ENCODE data around the gene FCRL6. TPM values are rescaled to one million over a fixed set of nuclear protein-coding genes. Genes with fewer than 3 reads are reported as not detected.

The FCRL6 gene
- total RNA-seq, 6 experiments from 2014 or later, result not detected

GRCh38 chr1:159835356-159835755 lies 33.2 kb downstream of the FCRL6 start:
- Mint-ChIP-seq H3K36me3 (ENCODE audit: low read depth) (peaks cover 5% of the 10 kb centered on the region; the same call in 1 of the 2 replicates), H3K4me3 (no peak overlapping the region), H3K4me1 (ENCODE audit: low read depth) (peaks cover 58% of the 10 kb centered on the region), H3K27me3 (ENCODE audit: insufficient read depth) (no peaks in the 10 kb centered on the region), H3K27ac (no peak overlapping the region), H3K9me3 (no peaks in the 10 kb centered on the region)
- TF ChIP-seq, protein P1, sequence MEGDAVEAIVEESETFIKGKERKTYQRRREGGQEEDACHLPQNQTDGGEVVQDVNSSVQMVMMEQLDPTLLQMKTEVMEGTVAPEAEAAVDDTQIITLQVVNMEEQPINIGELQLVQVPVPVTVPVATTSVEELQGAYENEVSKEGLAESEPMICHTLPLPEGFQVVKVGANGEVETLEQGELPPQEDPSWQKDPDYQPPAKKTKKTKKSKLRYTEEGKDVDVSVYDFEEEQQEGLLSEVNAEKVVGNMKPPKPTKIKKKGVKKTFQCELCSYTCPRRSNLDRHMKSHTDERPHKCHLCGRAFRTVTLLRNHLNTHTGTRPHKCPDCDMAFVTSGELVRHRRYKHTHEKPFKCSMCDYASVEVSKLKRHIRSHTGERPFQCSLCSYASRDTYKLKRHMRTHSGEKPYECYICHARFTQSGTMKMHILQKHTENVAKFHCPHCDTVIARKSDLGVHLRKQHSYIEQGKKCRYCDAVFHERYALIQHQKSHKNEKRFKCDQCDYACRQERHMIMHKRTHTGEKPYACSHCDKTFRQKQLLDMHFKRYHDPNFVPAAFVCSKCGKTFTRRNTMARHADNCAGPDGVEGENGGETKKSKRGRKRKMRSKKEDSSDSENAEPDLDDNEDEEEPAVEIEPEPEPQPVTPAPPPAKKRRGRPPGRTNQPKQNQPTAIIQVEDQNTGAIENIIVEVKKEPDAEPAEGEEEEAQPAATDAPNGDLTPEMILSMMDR (IDR thresholded peaks at IDR 0.05), result no peak
- DNase-seq, result no peak

DNA sequence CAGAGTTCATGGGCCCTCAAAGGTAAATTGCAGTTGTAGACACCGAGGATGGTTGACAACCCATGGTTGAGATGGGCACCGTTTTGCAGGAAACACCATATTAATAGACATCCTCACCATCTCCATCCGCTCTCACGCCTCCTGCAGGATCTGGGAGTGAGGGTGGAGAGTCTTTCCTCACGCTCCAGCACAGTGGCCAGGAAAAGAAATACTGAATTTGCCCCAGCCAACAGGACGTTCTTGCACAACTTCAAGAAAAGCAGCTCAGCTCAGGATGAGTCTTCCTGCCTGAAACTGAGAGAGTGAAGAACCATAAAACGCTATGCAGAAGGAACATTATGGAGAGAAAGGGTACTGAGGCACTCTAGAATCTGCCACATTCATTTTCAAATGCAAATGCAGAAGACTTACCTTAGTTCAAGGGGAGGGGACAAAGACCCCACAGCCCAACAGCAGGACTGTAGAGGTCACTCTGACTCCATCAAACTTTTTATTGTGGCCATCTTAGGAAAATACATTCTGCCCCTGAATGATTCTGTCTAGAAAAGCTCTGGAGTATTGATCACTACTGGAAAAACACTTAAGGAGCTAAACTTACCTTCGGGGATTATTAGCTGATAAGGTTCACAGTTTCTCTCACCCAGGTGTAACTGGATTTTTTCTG lies 33.8 kb downstream of the FCRL6 start:
- H3K4me3 Mint-ChIP-seq, result no peak overlapping the region
- H3K4me1 Mint-ChIP-seq (ENCODE audit: low read depth), result peaks cover 56% of the 10 kb centered on the region
- DNase-seq, result no peak
- H3K27ac Mint-ChIP-seq, result no peak overlapping the region
- TF ChIP-seq, protein P1 (IDR thresholded peaks at IDR 0.05), result no peak
- peaks cover 5% of the 10 kb centered on the region; the same call in 1 of the 2 replicates for H3K36me3 Mint-ChIP-seq (ENCODE audit: low read depth)
- H3K27me3 Mint-ChIP-seq (ENCODE audit: insufficient read depth), result no peaks in the 10 kb centered on the region
- no peaks in the 10 kb centered on the region for H3K9me3 Mint-ChIP-seq

DNA sequence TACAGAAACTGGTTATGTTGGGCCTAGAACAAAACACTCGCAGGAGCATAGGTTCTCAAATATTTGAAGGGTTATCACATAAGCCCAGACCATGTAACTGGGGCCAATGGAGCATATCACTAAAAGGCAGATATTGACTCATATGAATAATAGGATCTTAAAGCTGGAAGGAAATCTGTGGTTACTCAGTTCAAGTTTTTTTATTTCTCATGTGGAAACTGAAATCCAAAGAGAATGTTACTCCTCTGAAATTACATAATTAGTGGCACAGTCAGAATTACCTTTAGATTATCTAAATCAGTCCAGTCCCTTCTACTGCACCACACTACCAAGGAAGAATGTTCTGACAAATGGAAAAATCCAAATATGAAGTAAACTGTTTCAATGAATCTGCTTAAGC lies 36.6 kb downstream of the FCRL6 start:
- Mint-ChIP-seq H3K4me3 (no peak overlapping the region), H3K4me1 (ENCODE audit: low read depth) (peaks cover 56% of the 10 kb centered on the region), H3K9me3 (no peaks in the 10 kb centered on the region), H3K27ac (no peak overlapping the region), H3K27me3 (ENCODE audit: insufficient read depth) (no peaks in the 10 kb centered on the region), H3K36me3 (ENCODE audit: low read depth) (peaks cover 5% of the 10 kb centered on the region; the same call in 1 of the 2 replicates)
- DNase-seq, result no peak
- TF ChIP-seq, protein P1 (IDR thresholded peaks at IDR 0.05), result no peak

- Mint-ChIP-seq H3K36me3 (ENCODE audit: low read depth) (peaks cover 5% of the 10 kb centered on the region; the same call in 1 of the 2 replicates), H3K4me3 (no peak overlapping the region), H3K9me3 (no peaks in the 10 kb centered on the region), H3K27me3 (ENCODE audit: insufficient read depth) (no peaks in the 10 kb centered on the region), H3K4me1 (ENCODE audit: low read depth) (peaks cover 59% of the 10 kb centered on the region), H3K27ac (no peak overlapping the region)
- DNase-seq, result no peak
- TF ChIP-seq, protein P1 (IDR thresholded peaks at IDR 0.05), result no peak
These were observed 37.1 kb downstream of the FCRL6 start for GRCh38 chr1:159839116-159839849.

- TF ChIP-seq, protein P1 (IDR thresholded peaks at IDR 0.05), result no peak
- DNase-seq, result no peak
- peaks cover 5% of the 10 kb centered on the region for H3K27me3 Mint-ChIP-seq (ENCODE audit: insufficient read depth)
- H3K27ac Mint-ChIP-seq, result no peak overlapping the region
- peaks cover 5% of the 10 kb centered on the region; the same call in 1 of the 2 replicates for H3K36me3 Mint-ChIP-seq (ENCODE audit: low read depth)
- H3K9me3 Mint-ChIP-seq, result no peaks in the 10 kb centered on the region
- no peak overlapping the region for H3K4me3 Mint-ChIP-seq
- H3K4me1 Mint-ChIP-seq (ENCODE audit: low read depth), result peaks cover 50% of the 10 kb centered on the region
These were observed 39.6 kb downstream of the FCRL6 start for GRCh38 chr1:159841749-159842148.
